Glomerular visceral epithelial cell (primary cell): ENCODE results near the gene GCH1.
"Not testable (repeated sequence)": the region's sequence is repeated elsewhere in the genome, so short reads cannot be mapped to it uniquely, and the experiment has no call there.

Source experiments
- DNase-seq: peaks from one replicate; pipeline ENCODE4 v3.0.0-alpha.2; 2016; ENCODE audit errors: extremely low spot score

Gene GCH1, protein sequence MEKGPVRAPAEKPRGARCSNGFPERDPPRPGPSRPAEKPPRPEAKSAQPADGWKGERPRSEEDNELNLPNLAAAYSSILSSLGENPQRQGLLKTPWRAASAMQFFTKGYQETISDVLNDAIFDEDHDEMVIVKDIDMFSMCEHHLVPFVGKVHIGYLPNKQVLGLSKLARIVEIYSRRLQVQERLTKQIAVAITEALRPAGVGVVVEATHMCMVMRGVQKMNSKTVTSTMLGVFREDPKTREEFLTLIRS

GRCh38 chr14:54902521-54903420 is at the start of gene GCH1:
TSS of gene GCH1 (minus strand) at chr14:54902826. CDS start at chr14:54902663, 163 bp downstream.
- DNase-seq: peak; percentile 77

DNA sequence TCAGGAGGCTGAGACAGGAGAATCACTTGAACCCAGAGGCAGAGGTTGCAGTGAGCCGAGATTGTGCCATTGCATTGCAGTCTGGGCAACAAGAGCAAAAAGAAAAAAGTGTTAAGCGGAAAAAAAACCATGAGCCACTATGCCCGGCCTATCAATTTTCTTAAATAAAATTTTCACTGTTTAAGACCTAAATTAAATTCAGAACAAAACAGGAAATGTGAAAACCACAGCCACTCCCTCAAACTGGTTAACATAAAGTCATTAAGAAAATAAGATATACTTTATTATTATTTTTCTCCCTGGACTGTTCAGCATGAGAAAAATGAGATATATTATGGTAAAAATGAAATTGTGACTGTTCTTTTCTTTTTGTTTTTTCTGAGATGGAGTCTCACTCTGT is 44.6 kb upstream of the GCH1 start:
- DNase-seq: no peak

DNA sequence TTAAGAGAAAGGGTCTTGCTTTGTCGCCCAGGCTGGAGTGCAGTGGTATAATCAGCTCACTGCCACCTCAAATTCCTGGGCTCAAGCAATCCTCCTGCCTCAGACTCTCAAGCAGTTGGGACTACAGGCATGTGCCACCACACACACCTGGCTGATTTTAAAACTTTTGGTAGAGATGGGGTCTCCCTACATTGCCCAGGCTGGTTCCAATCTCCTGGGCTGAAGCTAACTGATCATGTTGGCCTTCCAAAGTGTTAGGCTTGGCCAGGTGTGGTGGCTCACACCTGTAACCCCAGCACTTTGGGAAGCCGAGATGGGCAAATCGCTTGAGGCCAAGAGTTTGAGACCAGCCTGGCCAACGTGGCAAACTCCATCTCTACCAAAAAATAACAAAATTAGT is 43.9 kb upstream of the GCH1 start:
- no peak for DNase-seq

DNA sequence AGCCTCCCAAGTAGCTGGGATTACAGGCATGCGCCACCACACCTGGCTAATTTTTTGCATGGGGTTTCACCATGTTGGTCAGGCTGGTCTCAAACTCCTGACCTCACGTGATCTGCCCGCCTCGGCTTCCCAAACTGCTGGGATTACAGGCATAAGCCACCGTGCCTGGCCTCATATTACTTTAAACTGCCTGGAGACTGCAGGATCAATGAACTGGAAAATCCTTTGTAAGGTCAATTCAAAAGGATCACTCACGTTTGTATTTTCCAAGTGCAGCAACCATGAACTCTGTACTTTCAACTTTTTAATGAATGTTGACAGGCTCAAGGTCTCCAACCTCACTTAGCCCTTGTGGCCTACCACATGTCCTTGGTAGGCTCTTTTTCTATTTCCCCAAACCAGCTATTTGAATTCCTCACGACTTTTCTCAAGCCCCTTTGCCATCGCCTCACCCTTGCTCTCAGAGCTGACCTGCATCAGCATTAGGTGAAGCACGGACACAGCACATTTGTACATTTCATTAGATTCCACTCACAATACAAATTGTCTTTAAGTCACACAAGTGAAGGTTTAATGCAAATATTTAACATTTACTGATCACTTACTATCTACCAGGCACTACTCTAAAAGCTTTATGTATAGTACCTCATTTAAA is 42.2 kb upstream of the GCH1 start:
- no peak for DNase-seq

GRCh38 chr14:54942913-54943312 is 40.3 kb upstream of the GCH1 start:
- DNase-seq: no peak

GRCh38 chr14:54936816-54937215 is 34.2 kb upstream of the GCH1 start:
- no peak for DNase-seq

GRCh38 chr14:54935958-54936357 is 33.3 kb upstream of the GCH1 start:
- no peak for DNase-seq

- no peak for DNase-seq
Observed at GRCh38 chr14:54935100-54935499, 32.5 kb upstream of the GCH1 start.

DNA sequence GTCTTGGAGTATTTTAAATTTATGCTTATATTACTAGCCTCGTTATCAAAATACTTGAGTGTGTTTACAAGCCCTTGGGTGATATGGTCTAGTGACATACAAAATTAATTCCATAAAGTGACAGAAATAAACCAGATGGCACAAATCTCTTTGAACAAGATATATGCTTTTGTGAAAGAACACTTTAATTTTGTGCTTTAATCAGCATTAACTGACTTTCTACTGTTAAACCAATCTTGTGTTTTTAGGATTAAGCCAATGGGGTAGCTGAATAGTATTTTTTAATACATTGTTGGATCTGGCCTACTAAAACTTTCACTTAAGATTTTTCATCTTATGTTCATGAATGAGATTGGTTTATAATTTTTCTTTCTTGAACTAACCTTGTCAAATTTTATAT is 30.4 kb upstream of the GCH1 start:
- no peak for DNase-seq

DNA sequence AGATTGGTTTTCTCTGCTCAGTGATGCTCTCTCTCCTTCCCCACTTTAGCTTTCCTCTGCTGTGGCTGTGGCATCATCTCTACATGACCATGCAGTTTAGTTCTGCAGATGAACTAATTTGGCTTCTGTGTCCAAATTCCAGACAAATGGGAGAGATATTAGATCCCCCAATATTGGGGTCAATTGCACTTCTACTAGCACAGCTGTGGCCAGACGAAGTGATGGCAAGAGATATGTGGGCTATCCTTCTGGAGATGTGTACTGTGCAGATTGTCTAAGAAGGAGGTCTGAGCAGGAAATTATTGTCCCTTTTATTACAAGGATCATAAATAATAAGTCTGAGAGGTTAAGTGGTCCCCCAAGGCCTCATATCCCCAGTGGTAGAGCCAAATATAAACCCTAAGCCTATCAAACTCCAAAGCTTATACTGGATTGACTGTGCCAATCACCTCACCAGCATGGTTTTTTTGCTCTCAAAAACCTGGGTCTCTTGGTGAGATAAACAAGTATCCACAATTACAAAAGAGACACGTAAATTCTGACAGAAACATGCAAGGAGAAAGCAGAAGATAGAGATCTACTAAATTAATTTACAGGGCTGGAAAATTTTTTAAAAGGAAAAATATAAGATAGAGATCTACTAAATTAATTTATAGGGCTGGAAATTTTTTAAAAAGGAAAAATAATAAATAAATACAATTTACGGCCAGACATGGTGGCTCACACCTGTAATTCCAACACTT is 29.1 kb upstream of the GCH1 start:
- no peak for DNase-seq

- DNase-seq: no peak
Observed at GRCh38 chr14:54931101-54931500, 28.5 kb upstream of the GCH1 start.

- no peak for DNase-seq
Observed at GRCh38 chr14:54929556-54929955, 26.9 kb upstream of the GCH1 start.

GRCh38 chr14:54928216-54928615 is 25.6 kb upstream of the GCH1 start:
- DNase-seq: no peak

DNA sequence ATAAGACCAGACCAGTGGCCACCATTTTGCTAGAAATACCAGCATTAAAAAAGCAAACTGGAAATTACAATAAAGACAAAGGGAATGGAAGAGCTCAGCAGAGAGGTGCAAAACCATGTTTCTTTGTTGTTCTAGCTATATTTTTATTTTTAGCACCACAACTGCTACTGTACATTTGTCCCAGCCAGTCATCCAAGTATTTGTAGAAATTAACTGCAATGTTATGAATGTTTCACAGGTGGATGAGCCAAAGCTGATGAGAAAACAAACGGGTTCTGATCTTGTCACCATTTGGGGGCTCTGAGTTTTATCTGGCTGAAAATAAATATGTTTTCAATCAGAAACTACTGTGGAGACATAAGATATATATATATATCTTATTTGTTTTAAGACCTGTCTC is 24.9 kb upstream of the GCH1 start:
- no peak for DNase-seq

- DNase-seq: not testable (repeated sequence)
Observed at GRCh38 chr14:54926570-54926969, 23.9 kb upstream of the GCH1 start.

GRCh38 chr14:54922598-54922997 is 20.0 kb upstream of the GCH1 start:
- DNase-seq: no peak

DNA sequence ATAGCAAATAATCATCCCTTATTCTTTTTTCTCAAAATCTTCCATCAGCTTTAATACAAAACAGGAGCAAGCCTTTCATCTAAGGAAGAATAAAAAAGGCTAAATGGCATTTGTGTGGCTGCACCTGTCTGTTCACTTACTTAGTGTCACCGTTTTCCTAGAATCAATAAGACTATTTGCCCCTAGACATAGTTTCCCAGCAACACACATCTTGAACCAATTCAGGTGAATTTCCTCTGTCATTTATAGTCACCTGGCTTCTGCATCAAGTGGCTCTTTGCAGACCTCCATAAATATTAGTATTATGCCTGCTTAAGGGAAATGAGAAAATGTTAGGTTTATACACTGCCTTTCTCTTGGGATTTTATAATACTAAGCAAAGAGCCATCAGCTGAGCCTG is 17.4 kb upstream of the GCH1 start:
- DNase-seq: no peak

DNA sequence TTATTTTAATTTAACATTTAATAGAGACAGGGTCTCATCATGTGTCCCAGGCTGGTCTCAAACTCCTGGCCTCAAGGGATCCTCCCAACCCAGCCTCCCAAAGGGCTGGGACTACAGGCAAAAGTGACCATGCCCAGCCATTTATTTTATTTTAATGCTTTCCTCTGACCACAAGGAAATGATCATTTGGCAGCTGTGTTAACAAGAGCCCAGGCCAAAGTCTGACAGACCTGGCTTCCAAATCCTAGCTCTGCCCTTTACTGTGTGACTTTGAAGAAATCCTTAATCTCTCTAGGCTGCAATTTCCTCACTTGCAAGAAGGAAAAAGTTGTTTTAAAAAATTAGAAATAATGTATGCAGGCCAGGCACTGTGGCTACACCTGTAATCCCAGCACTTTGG is 16.7 kb upstream of the GCH1 start:
- DNase-seq: no peak

DNA sequence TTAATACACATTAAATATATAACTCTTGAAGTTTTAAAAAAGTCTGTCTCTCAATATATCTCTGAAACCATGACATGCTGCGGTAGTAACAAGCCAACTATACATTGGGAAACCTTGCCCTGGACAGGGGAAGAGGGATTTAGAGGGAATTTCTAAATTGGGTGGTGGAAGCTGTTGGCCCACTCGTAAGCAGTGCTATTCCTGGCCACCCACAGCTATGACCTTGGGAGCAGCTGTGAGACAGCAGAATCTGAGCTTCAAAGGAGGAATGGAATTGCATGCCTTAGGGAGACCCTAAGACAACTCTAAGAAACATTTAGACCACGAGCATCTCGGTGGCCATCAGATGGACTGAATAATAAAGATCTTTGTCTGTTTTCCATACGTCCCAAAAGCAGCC is 15.8 kb upstream of the GCH1 start:
- DNase-seq: no peak

GRCh38 chr14:54916101-54916500 is 13.5 kb upstream of the GCH1 start:
- no peak for DNase-seq

DNA sequence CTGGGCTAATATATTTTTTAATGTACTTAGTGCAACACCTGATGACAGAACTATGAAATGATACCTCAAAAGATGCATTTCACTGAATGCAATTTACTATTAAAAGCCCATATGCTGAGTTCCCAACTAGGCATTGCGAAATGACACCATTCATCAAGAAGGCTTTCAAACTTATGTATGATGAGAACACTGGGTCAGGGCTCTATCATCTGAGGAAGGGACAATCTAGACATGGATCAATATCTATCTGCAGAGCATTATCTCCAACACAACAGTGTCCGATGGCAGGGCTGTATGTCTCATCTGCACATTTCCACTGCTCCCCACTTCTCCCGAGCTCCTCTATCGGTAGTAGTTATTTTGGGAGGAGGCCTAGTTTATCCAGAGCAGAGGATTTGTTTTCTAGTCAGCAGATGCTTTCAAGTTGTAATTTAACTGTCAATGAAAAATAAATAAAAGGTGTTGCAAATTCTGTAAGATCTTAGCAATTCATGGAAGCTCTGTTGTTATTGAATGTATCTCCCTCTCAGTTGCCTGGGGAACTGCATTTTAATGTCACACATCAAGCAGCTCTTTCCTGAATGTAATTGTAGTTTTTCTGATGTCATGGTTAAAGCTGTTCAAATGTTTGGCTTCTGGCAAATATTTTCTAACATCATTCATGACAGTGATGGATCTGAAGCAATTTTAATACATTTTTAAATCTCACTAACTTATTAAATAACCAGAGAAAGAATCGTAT is 7.4 kb upstream of the GCH1 start:
- DNase-seq: no peak
